GM12878 (cell line): ENCODE measurements around the gene SLC2A4RG. TPM values are rescaled to one million over a fixed set of nuclear protein-coding genes. Genes with fewer than 3 reads are reported as not detected.

ENCODE experiments used
- ATAC-seq: fragments of 200-7000 bp; cut with Tn5 transposase; 3 replicates; pipeline ENCODE4 v1.9.1; 2020; ENCODE audit warnings: mild to moderate bottlenecking, moderate library complexity
- BruUV-seq: library from RNA; stranded (reverse); fragments of 400-500 nt; replicated peaks from 2 replicates; lab custom pipeline; 2021; lab: Mats Ljungman, UMichigan
- CTCF ChIA-PET: fragments of 300-600 bp; sonication (Branson Sonifier 250); formaldehyde crosslinking; extraction: SDS; loops from one replicate; lab custom pipeline; 2021; ENCODE audit warnings: inconsistent platforms; lab: Yijun Ruan, JAX
- POLR2A ChIA-PET: fragments of 350-600 bp; formaldehyde crosslinking; extraction: SDS; loops from one replicate; lab custom pipeline; 2021; ENCODE audit warnings: inconsistent platforms; lab: Charles Lee
- RAD21 ChIA-PET: fragments of 300-600 bp; sonication (Branson Sonifier 250); formaldehyde crosslinking; loops from one replicate; lab custom pipeline; 2023; ENCODE audit warnings: antibody characterized with exemption; ENCODE audit not compliant: unreplicated experiment; lab: Charles Lee
- SMC1A ChIA-PET: fragments of 300-600 bp; sonication (Branson Sonifier 250); formaldehyde crosslinking; loops from one replicate; lab custom pipeline; 2023; ENCODE audit not compliant: unreplicated experiment, uncharacterized antibody; lab: Charles Lee
- DNase-seq: peaks from one replicate; pipeline ENCODE4 v3.0.0-alpha.2; 2011; ENCODE audit warnings: low read depth, low spot score
- FAIRE-seq: peaks from 3 replicates; lab custom pipeline; 2011; peaks lifted over from hg19 to GRCh38; lab: Jason Lieb, UNC
- H2AFZ ChIP-seq: 2 replicates; pipeline ENCODE4 v1.6.0; 2011; ENCODE audit warnings: low read depth, low read length, control low read depth; ENCODE audit not compliant: control insufficient read depth
- H3K27ac ChIP-seq: 2 replicates; pipeline ENCODE4 v1.5.1; 2011; ENCODE audit warnings: control low read depth; ENCODE audit not compliant: control insufficient read depth, insufficient read depth
- H3K27me3 ChIP-seq, 2 experiments: replicated peaks in 1 of 2; 2 replicates each; pipeline versions ENCODE4 v1.6.0 to v1.6.1; 2011; ENCODE audit warnings: low read length in 1 of 2; ENCODE audit not compliant: control insufficient read depth in 2 of 2, insufficient read depth in 2 of 2
- H3K36me3 ChIP-seq, 2 experiments: 2 replicates each; pipeline ENCODE4 v1.5.1; 2011; ENCODE audit warnings: low read length in 1 of 2; ENCODE audit not compliant: control insufficient read depth in 2 of 2, insufficient read depth in 2 of 2
- H3K4me1 ChIP-seq: 2 replicates; pipeline ENCODE4 v1.6.1; 2011; ENCODE audit warnings: mild to moderate bottlenecking, low read length, moderate library complexity, mixed read lengths; ENCODE audit not compliant: control insufficient read depth, insufficient read depth
- H3K4me2 ChIP-seq: 2 replicates; pipeline ENCODE4 v1.6.0; 2011; ENCODE audit warnings: control low read depth; ENCODE audit not compliant: control insufficient read depth, insufficient read depth
- H3K4me3 ChIP-seq: fragments of 200-600 bp; sonication (generic); 2 replicates; pipeline ENCODE4 v1.5.1; 2016
- H3K79me2 ChIP-seq: 2 replicates; pipeline ENCODE4 v1.6.0; 2011; ENCODE audit warnings: low read length; ENCODE audit not compliant: control insufficient read depth, insufficient read depth
- H3K9ac ChIP-seq: 2 replicates; pipeline ENCODE4 v1.8.0; 2011; ENCODE audit warnings: low read length, control low read depth, mixed read lengths; ENCODE audit not compliant: control insufficient read depth, insufficient read depth
- H3K9me3 ChIP-seq: replicated peaks from 3 replicates; pipeline ENCODE4 v1.5.1; 2011; ENCODE audit warnings: mild to moderate bottlenecking, low read length; ENCODE audit not compliant: control insufficient read depth, insufficient read depth
- H4K20me1 ChIP-seq: 2 replicates; pipeline ENCODE4 v1.6.0; 2011; ENCODE audit not compliant: control insufficient read depth, insufficient read depth
- ATF2 ChIP-seq: IDR thresholded peaks from 2 replicates; pipeline ENCODE4 v1.6.1; 2012; ENCODE audit warnings: low read length, inconsistent platforms
- CEBPB ChIP-seq, 2 experiments: fragments of 150-350 bp in 1 of 2; IDR thresholded peaks; 2 replicates each; pipeline ENCODE4 v1.6.1; 2012 to 2014; ENCODE audit warnings: low read depth in 2 of 2, low read length in 2 of 2, borderline replicate concordance in 1 of 2, inconsistent platforms in 1 of 2
- CEBPZ ChIP-seq: fragments of 150-350 bp; IDR thresholded peaks from 2 replicates; pipeline ENCODE4 v1.6.1; 2016; ENCODE audit warnings: low read depth, low read length
- ESRRA ChIP-seq: IDR thresholded peaks from 2 replicates; pipeline ENCODE4 v1.6.1; 2012; ENCODE audit warnings: mild to moderate bottlenecking, low read length, improper control_type of control experiment
- HDAC2 ChIP-seq: fragments of 200-600 bp; sonication (generic); IDR thresholded peaks from 2 replicates; pipeline ENCODE4 v1.6.1; 2017
- NKRF ChIP-seq: fragments of 450-650 bp; conservative IDR thresholded peaks from 2 replicates; pipeline ENCODE4 v1.6.1; 2017; ENCODE audit warnings: mild to moderate bottlenecking, moderate library complexity
- POU2F2 ChIP-seq: IDR thresholded peaks from 3 replicates; pipeline ENCODE4 v1.6.1; 2011; ENCODE audit warnings: low read depth, mild to moderate bottlenecking, low read length, borderline replicate concordance
- RBBP5 ChIP-seq: fragments of 200-600 bp; sonication (generic); conservative IDR thresholded peaks from 2 replicates; pipeline ENCODE4 v1.6.1; 2016
- RELA ChIP-seq: fragments of 450-650 bp; IDR thresholded peaks from 2 replicates; pipeline ENCODE4 v1.8.0; 2014; ENCODE audit warnings: borderline replicate concordance; ENCODE audit not compliant: partially characterized antibody
- RFX5 ChIP-seq: IDR thresholded peaks from 2 replicates; pipeline ENCODE4 v1.6.1; 2011; ENCODE audit warnings: low read depth, low read length, improper control_type of control experiment
- SIN3A ChIP-seq: IDR thresholded peaks from 2 replicates; pipeline ENCODE4 v1.6.1; 2012; ENCODE audit warnings: low read depth, low read length, improper control_type of control experiment
- TAF1 ChIP-seq: IDR thresholded peaks from 2 replicates; pipeline ENCODE4 v1.6.1; 2011; ENCODE audit warnings: mild to moderate bottlenecking, low read depth, low read length, borderline replicate concordance
- YY1 ChIP-seq: IDR thresholded peaks from 2 replicates; pipeline ENCODE4 v1.6.1; 2011; ENCODE audit warnings: low read depth, mild to moderate bottlenecking, low read length
- ZBTB33 ChIP-seq: fragments of 450-650 bp; IDR thresholded peaks from 2 replicates; pipeline ENCODE4 v1.6.1; 2017; ENCODE audit warnings: mild to moderate bottlenecking
- ZNF217 ChIP-seq: fragments of 450-650 bp; IDR thresholded peaks from 2 replicates; pipeline ENCODE4 v1.6.1; 2017; ENCODE audit warnings: antibody characterized with exemption, mild to moderate bottlenecking
- ZSCAN29 ChIP-seq: fragments of 450-650 bp; IDR thresholded peaks from 2 replicates; pipeline ENCODE4 v1.6.1; 2017; ENCODE audit warnings: mild to moderate bottlenecking, moderate library complexity
- WGBS: methylation state at CpG from one replicate; pipeline ENCODE4 v1.1.6; 2016; ENCODE audit warnings: low lambda C conversion rate; ENCODE audit not compliant: insufficient replicate concordance, insufficient coverage; ENCODE audit errors: missing lambda C conversion rate; 5-methylcytosine and 5-hydroxymethylcytosine counted together
- in situ Hi-C: fragments of 300-500 bp; cut with MboI; formaldehyde crosslinking; loops from 9 replicates; pipeline ENCODE4 v1.14.3; 2018; ENCODE audit warnings: mixed read lengths
- intact Hi-C: fragments of 100-400 bp; cut with micrococcal nuclease; formaldehyde crosslinking; loops from one replicate; pipeline ENCODE4 v1.14.2; 2022; ENCODE audit not compliant: unreplicated experiment
- polyA plus RNA-seq, 11 experiments: library from polyadenylated mRNA; depleted of rRNA in 4 of 11; unstranded in 6 of 11; stranded (reverse) in 5 of 11; fragments of >200 nt; fragmentation: Nextera tagmentation in 4 of 11; fragmentation: Illumina TruSeq in 1 of 11; extraction: Ambion mirVana in 4 of 11; extraction: Trizol in 1 of 11; gene quantifications; 1 replicate in 1 of 11; 2 replicates in 10 of 11; pipeline versions ENCODE4 v1.2.1 to v1.2.3, GENCODE V29; 2011 to 2016; ENCODE audit warnings: inconsistent platforms in 2 of 11, missing spikeins in 2 of 11, low read depth in 1 of 11
- total RNA-seq, 4 experiments: library from RNA; depleted of rRNA in 3 of 4; stranded (reverse); fragments of >200 nt in 3 of 4; fragmentation: Illumina TruSeq in 1 of 4; extraction: Trizol in 1 of 4; gene quantifications; 2 replicates each; pipeline versions ENCODE4 v1.2.1 to v1.2.3, GENCODE V29; 2013 to 2021

The SLC2A4RG gene
- total and polyA plus RNA-seq, 10 of the 15 experiments (the other 5 are each of a cell fraction or from before 2014, with no cell fraction given): 0.34 to 65.9 (median 13.3) TPM

DNA sequence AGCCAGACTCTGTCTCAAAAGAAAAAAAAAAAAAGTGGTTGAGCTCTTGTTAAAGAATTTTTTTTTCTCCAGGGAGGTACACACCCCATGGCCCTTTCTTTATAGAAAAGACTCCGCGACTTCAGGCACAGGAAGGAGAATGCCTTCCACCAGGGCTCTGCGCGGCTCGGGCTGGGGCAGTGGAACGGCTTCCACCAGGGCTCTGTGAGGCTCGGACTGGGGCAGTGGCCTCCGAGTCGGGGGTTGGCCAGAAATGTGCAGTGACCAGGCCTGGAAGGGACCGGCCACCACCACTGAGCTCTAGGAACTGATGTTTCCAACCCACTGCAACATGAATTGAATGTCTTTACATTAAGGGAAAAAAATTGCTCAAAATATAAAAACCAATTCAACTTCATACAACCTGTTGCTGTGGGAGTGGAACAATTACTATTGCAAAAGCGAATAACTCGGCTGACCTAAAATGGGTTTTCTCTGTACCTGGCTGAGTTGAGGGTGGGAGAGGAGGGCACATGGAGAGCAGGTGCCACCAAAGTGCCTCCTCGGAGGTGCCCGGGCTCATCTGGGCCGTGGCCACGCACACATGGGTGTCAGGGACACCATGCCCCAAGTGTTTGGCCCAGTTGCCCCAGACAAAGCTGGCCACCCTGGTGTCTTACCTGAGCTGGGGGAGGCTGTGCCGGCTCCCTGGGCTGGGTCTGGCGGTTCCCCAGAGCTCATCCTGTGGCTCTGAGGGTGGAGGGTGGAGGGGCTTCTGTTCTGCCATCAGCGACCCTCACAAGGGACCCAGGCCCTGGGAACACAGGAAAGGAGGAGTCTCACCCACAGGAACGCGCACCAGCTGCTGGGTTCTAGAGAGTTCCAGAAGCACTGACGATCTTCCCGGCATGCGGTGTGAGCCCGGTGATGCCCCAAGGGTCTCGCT, 29.3 kb downstream of the SLC2A4RG start:
- H2AFZ ChIP-seq: no peak overlapping the region
- POLR2A ChIA-PET: no interaction called here
- H3K36me3 ChIP-seq: no peaks in the 10 kb centered on the region
- no peak overlapping the region for H3K4me2 ChIP-seq
- no peaks in the 10 kb centered on the region for H3K9me3 ChIP-seq
- no peaks in the 10 kb centered on the region for H3K4me1 ChIP-seq
- H3K27ac ChIP-seq: no peak overlapping the region
- H3K9ac ChIP-seq: no peak overlapping the region
- RAD21 ChIA-PET: no interaction called here
- no TSS peak for BruUV-seq
- intact Hi-C loops (no loop called here), in situ Hi-C loops (no loop called here)
- no peaks in the 10 kb centered on the region for H3K79me2 ChIP-seq
- DNase-seq (no peak), ATAC-seq (no peak), FAIRE-seq (no peak)
- SMC1A ChIA-PET: interaction anchor here (0.6 kb wide), 1 partner anchor 12 kb away, joined by 3 read pairs; no protein-coding TSS in a partner anchor
- no peak overlapping the region for H3K4me3 ChIP-seq
- 74% methylated on average over 26 of the region's 26 CpGs for WGBS
- no peaks in the 10 kb centered on the region for H3K27me3 ChIP-seq
- CTCF ChIA-PET: no interaction called here
- H4K20me1 ChIP-seq: no peaks in the 10 kb centered on the region
- TF ChIP-seq CEBPB (IDR thresholded peaks at IDR 0.05; ENCODE audit: borderline replicate concordance in 1 of 2, low read depth in 2 of 2, low read length in 2 of 2): no peak
- TF ChIP-seq ZBTB33: no peak
- no peak for TF ChIP-seq ZSCAN29
- no peak for TF ChIP-seq TAF1
- TF ChIP-seq ZNF217: no peak
- no peak for TF ChIP-seq RBBP5
- TF ChIP-seq POU2F2: no peak
- TF ChIP-seq ESRRA: no peak
- no peak for TF ChIP-seq HDAC2
- TF ChIP-seq NKRF: no peak
- TF ChIP-seq CEBPZ: no peak
- no peak for TF ChIP-seq ATF2
- no peak for TF ChIP-seq RFX5
- no peak for TF ChIP-seq SIN3A
- TF ChIP-seq RELA: no peak
- no peak for TF ChIP-seq YY1
